IPS-18c (cell line): ENCODE measurements around the gene AAK1.
"Not testable (repeated sequence)": the region's sequence is repeated elsewhere in the genome, so short reads cannot be mapped to it uniquely, and the experiment has no call there.

ENCODE experiments used
- H3K4me3 ChIP-seq: 2 replicates; pipeline ENCODE4 v1.7.0; 2013; ENCODE audit warnings: low read depth, mild to moderate bottlenecking, low read length, moderate library complexity; ENCODE audit not compliant: insufficient read depth
- H3K9me3 ChIP-seq: one replicate; pipeline ENCODE4 v1.6.1; 2013; ENCODE audit warnings: mild to moderate bottlenecking, low read length, moderate library complexity; ENCODE audit not compliant: control insufficient read depth, insufficient read depth

Gene AAK1

GRCh38 chr2:69571189-69571588 lies 72.3 kb downstream of the AAK1 start:
- H3K9me3 ChIP-seq: no peaks in the 10 kb centered on the region

GRCh38 chr2:69570474-69570873 lies 73.1 kb downstream of the AAK1 start:
- H3K4me3 ChIP-seq: no peak overlapping the region
- no peaks in the 10 kb centered on the region for H3K9me3 ChIP-seq

More at GRCh38 chr2:69571189-69571588, 72.3 kb downstream of the AAK1 start:
- no peak overlapping the region for H3K4me3 ChIP-seq

DNA sequence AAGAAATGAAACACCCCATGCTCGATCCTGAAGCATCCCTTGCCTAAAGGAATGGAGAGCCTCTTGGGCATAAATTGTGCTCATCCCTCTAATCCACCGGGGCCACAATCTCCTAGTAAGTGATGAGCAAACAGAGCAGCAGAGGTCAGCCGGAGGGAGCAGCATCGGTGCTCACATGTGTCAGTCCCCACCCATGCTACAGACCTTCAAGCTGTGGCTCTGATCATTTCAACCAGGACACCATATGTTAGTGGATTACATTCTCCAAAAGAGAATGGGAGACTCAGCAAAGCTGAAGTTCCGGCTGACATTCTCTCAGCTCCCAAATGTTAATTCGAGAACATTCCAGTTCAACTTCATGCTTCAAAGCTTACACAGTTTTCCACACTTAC lies 75.6 kb downstream of the AAK1 start:
- Histone ChIP-seq H3K4me3 (no peak overlapping the region), H3K9me3 (no peaks in the 10 kb centered on the region)

DNA sequence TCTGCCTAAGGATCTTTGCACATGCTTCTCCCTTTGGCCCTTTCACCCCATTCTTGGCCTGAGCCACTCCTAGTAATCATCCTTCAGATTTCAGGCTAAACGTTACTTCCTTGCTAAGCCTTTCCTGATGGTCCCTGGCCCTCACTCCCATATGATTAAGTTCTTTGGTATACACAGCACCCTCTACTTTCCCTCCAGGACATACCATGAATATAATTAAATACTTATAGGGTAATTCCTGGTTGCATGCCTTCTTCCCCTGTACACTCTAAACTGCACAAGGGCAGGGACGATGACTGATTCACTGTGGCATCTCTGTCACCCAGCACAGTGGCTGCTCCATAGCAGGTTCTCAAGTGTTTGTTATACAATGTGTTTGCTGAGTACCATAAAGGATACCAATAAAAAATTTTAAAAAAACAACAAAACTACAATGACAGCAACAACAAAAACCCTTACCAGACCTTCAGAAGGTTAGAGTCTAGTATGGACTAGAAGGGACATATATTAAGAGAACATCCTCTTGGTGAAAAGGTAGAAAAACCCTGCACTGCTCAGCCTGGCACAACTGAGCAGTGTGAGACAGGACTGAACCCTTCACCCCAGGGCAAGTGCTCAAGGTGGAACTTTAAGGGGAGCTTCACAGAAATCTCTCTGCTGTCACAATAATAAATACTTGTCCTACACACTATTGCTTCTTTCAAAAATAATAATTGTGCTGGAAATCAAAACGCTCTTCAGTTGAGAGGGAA lies 76.2 kb downstream of the AAK1 start:
- no peak overlapping the region for H3K4me3 ChIP-seq
- no peaks in the 10 kb centered on the region for H3K9me3 ChIP-seq

GRCh38 chr2:69566669-69567068 lies 76.9 kb downstream of the AAK1 start:
- no peak overlapping the region for H3K4me3 ChIP-seq
- H3K9me3 ChIP-seq: no peaks in the 10 kb centered on the region

- Histone ChIP-seq H3K4me3 (no peak overlapping the region), H3K9me3 (no peaks in the 10 kb centered on the region)
Observed at GRCh38 chr2:69565431-69565839, 78.1 kb downstream of the AAK1 start.

- no peak overlapping the region for H3K4me3 ChIP-seq
- H3K9me3 ChIP-seq: no peaks in the 10 kb centered on the region
Observed at GRCh38 chr2:69564604-69565003, 78.9 kb downstream of the AAK1 start.

- Histone ChIP-seq H3K9me3 (no peaks in the 10 kb centered on the region), H3K4me3 (no peak overlapping the region)
Observed at GRCh38 chr2:69563021-69563420, 80.5 kb downstream of the AAK1 start.

- no peaks in the 10 kb centered on the region for H3K9me3 ChIP-seq
Observed at GRCh38 chr2:69561101-69561500, 82.4 kb downstream of the AAK1 start.

DNA sequence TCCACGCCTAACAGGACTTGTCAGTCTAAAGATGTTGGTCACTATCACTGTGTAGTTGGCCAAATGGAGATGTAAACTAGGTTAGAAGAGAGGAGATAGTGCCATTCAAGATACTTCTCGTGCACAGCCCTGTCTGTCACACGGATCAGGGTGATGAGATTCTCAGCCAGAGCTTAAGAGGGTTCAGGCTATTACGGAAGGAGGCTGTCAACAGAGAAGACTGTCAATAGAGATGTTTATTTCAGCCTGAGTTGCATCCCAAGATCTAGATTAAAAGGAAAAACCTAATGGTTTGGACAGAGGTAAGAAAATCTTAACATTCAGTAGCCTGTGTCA lies 83.4 kb downstream of the AAK1 start:
- no peak overlapping the region for H3K4me3 ChIP-seq
- no peaks in the 10 kb centered on the region for H3K9me3 ChIP-seq

More at GRCh38 chr2:69561101-69561500, 82.4 kb downstream of the AAK1 start:
- no peak overlapping the region for H3K4me3 ChIP-seq

- no peaks in the 10 kb centered on the region for H3K9me3 ChIP-seq
- H3K4me3 ChIP-seq: no peak overlapping the region
Observed at GRCh38 chr2:69559442-69560146, 83.9 kb downstream of the AAK1 start.

GRCh38 chr2:69556008-69556407 lies 87.5 kb downstream of the AAK1 start:
- no peaks in the 10 kb centered on the region for H3K9me3 ChIP-seq
- no peak overlapping the region for H3K4me3 ChIP-seq

DNA sequence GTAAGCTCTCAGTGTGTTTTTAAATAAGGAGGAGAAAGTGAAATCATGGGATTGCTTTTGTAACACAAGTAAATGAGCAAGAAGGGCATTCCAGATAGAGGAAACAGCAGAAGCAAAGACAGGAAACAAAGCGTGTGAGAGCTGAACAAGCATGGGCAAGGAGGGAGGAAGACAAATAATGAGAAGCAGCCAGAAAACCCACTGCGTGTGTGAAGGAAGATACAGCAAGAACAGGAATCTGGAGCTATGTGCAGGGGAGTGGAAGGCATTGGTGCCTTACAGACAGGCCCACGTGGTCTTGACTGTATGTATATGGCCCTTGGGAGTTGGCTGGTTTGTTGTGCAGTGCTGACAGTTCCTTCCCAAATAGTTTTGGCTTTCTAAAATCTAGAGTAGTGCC lies 88.6 kb downstream of the AAK1 start:
- H3K4me3 ChIP-seq: no peak overlapping the region
- H3K9me3 ChIP-seq: no peaks in the 10 kb centered on the region

DNA sequence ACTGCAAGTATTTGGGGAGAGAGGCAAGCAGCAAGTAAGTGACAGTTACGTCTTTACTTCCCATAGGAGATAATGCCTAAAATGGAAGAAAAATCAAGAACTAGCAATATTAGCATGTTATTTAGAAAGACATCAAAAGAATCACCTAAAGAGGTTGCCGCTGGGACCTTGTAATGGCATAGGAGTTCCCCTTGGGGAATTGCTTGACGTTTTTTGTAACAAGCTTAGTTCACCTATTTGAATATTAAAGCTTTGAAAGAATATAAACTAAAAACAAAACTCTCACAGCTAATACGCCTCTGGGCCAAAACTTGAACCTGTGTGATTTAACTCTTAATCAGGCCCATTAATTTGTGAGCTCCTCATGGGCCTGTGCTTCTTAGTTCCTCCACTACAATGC lies 89.0 kb downstream of the AAK1 start:
- Histone ChIP-seq H3K9me3 (no peaks in the 10 kb centered on the region), H3K4me3 (no peak overlapping the region)

DNA sequence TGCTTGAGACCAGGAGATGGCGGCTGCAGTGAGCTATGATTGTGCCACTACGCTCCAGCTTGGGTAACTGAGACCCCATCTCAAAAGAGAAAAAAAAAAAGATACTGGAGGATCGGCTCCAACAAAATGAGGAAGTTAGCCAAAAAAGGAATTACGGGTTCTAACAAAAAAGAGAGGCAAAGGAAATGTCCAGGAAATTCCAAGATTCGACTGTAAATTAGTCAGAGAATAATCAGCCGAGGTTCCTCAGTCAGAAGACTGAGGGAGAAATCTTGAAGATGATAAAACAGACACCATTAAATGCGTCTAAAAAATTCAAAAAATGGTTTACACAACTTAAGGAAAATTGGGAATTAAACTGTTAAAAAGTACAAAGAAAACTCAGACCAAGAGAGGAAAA lies 89.5 kb downstream of the AAK1 start:
- H3K4me3 ChIP-seq: no peak overlapping the region
- H3K9me3 ChIP-seq: no peaks in the 10 kb centered on the region

DNA sequence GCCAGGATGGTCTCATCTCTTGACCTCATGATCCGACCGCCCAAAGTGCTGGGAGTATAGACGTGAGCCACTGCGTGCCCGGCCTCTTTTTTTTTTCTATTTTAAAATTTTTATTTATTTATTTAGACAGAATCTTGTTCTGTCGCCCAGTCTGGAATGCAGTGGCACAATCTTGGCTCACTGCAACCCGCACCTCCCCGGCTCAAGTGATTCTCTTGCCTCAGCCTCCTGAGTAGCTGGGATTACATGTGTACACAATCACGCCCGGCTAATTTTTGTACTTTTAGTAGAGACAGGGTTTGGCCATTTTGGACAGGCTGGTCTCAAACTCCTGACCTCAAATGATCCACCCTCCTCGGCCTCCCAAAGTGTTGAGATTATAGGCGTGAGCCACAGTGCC lies 93.0 kb downstream of the AAK1 start:
- H3K4me3 ChIP-seq, H3K9me3 ChIP-seq: not testable (repeated sequence)

DNA sequence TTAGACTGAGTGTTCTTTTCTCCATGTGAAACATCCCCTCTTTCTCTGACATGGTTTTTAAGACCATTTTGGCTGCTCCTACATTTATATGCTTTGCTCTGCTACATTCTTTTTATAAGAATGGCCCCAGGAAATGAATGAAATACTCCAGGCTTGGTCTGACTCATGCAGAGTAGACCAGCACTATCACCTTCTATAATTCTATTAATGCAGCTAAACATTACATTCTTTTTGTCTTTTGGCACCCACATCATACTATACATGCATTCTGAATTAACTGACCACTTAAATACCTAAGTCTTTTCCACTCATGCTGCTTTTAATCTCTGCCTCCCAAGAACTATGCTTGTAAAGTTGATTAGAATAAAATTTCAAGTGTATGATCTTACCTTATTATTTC lies 94.1 kb downstream of the AAK1 start:
- Histone ChIP-seq H3K4me3 (no peak overlapping the region), H3K9me3 (no peaks in the 10 kb centered on the region)

- no peaks in the 10 kb centered on the region for H3K9me3 ChIP-seq
- H3K4me3 ChIP-seq: no peak overlapping the region
Observed at GRCh38 chr2:69547984-69548715, 95.4 kb downstream of the AAK1 start.
